Mammary epithelial cell (primary cell): ENCODE results near the gene SRD5A1.

Experiments
- EZH2 ChIP-seq: IDR thresholded peaks from 2 replicates; pipeline ENCODE4 v1.6.1; 2012; ENCODE audit warnings: low read length, inconsistent platforms, borderline replicate concordance
- TF ChIP-seq, protein P1 (sequence below), 2 donors: IDR thresholded peaks in 1 of 2; conservative IDR thresholded peaks in 1 of 2; 2 replicates each; pipeline ENCODE4 v1.5.1; 2011 to 2012; ENCODE audit warnings: inconsistent platforms in 2 of 2, low read length in 2 of 2, mild to moderate bottlenecking in 2 of 2, control low read depth in 1 of 2, low read depth in 1 of 2; ENCODE audit not compliant: insufficient read depth in 1 of 2; ENCODE audit errors: extremely low read depth in 1 of 2

GRCh38 chr5:6590581-6590980, 42.7 kb upstream of the SRD5A1 start:
- TF ChIP-seq, protein P1, sequence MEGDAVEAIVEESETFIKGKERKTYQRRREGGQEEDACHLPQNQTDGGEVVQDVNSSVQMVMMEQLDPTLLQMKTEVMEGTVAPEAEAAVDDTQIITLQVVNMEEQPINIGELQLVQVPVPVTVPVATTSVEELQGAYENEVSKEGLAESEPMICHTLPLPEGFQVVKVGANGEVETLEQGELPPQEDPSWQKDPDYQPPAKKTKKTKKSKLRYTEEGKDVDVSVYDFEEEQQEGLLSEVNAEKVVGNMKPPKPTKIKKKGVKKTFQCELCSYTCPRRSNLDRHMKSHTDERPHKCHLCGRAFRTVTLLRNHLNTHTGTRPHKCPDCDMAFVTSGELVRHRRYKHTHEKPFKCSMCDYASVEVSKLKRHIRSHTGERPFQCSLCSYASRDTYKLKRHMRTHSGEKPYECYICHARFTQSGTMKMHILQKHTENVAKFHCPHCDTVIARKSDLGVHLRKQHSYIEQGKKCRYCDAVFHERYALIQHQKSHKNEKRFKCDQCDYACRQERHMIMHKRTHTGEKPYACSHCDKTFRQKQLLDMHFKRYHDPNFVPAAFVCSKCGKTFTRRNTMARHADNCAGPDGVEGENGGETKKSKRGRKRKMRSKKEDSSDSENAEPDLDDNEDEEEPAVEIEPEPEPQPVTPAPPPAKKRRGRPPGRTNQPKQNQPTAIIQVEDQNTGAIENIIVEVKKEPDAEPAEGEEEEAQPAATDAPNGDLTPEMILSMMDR (conservative IDR thresholded peaks at IDR 0.05 in 1 of 2, IDR thresholded peaks at IDR 0.05 in 1 of 2; ENCODE audit: extremely low read depth in 1 of 2, insufficient read depth in 1 of 2, low read depth in 1 of 2, low read length in 2 of 2): no peak
- TF ChIP-seq EZH2: no peak
